Kidney (tissue), 14 donors: ENCODE results near the gene DDIT3. TPM values are rescaled to one million over a fixed set of nuclear protein-coding genes. Genes with fewer than 3 reads are reported as not detected.

Experiments used
- DNase-seq, 5 donors: peaks; one replicate each; pipeline ENCODE4 v3.0.0-alpha.2; 2013 to 2020
- FAIRE-seq: peaks from 2 replicates; lab custom pipeline; 2012; peaks lifted over from hg19 to GRCh38; lab: Jason Lieb, UNC
- H3K27ac ChIP-seq, 2 donors: one replicate each; pipeline ENCODE4 v1.7.0; 2013; ENCODE audit warnings: low read depth in 2 of 2, low read length in 2 of 2, inconsistent platforms in 1 of 2
- H3K27me3 ChIP-seq: one replicate; pipeline ENCODE4 v1.7.1; 2013; ENCODE audit warnings: low read length, inconsistent platforms; ENCODE audit not compliant: control insufficient read depth, insufficient read depth
- H3K36me3 ChIP-seq, 3 donors: one replicate each; pipeline versions ENCODE4 v1.7.0 to v1.7.1; 2013; ENCODE audit warnings: low read length in 3 of 3, control low read depth in 1 of 3, inconsistent platforms in 1 of 3; ENCODE audit not compliant: insufficient read depth in 3 of 3, control insufficient read depth in 2 of 3
- H3K4me1 ChIP-seq, 3 donors: one replicate each; pipeline versions ENCODE4 v1.7.0 to v1.7.1; 2013; ENCODE audit warnings: low read length in 3 of 3, inconsistent platforms in 1 of 3, low read depth in 1 of 3; ENCODE audit not compliant: control insufficient read depth in 2 of 3, insufficient read depth in 2 of 3
- H3K4me3 ChIP-seq, 3 donors: one replicate each; pipeline versions ENCODE4 v1.7.0 to v1.8.1; 2013; ENCODE audit warnings: low read length in 3 of 3, control low read depth in 1 of 3, inconsistent platforms in 1 of 3
- H3K9ac ChIP-seq, 3 donors: one replicate each; pipeline versions ENCODE4 v1.7.0 to v1.7.1; 2013; ENCODE audit warnings: low read length in 3 of 3, control low read depth in 1 of 3, inconsistent platforms in 1 of 3
- H3K9me3 ChIP-seq, 3 donors: one replicate each; pipeline versions ENCODE4 v1.7.0 to v1.7.1; 2013; ENCODE audit warnings: low read length in 3 of 3, control low read depth in 1 of 3, inconsistent platforms in 1 of 3; ENCODE audit not compliant: control insufficient read depth in 2 of 3, insufficient read depth in 1 of 3
- CTCF ChIP-seq: IDR thresholded peaks from 3 replicates; pipeline ENCODE4 v1.5.1; 2012; ENCODE audit warnings: mild to moderate bottlenecking, moderate library complexity, borderline replicate concordance; ENCODE audit not compliant: insufficient read depth; ENCODE audit errors: extremely low read depth
- intact Hi-C: fragments of 100-400 bp; cut with DNase I; formaldehyde crosslinking; loops from one replicate; pipeline ENCODE4 v1.11.1; 2022
- polyA plus RNA-seq: library from polyadenylated mRNA; stranded (reverse); fragments of 350-450 nt; fragmentation: Illumina TruSeq; extraction: RNeasy Lipid Tissue Mini Kit (QIAGEN cat#74804); gene quantifications from one replicate; pipeline ENCODE4 v1.2.3, GENCODE V29; 2014; ENCODE audit warnings: low read depth, low replicate concordance; ENCODE audit not compliant: insufficient read depth
- total RNA-seq: library from RNA; stranded (reverse); fragmentation: NEBNext Ultra II Directional; extraction: Animal tissue kit (Norgen Biotek cat#: 25700); gene quantifications from one replicate; pipeline ENCODE4 v1.2.1, GENCODE V29; 2021
- donor health status: control.
- donor health status: control.
- donor health status: control.
- donor health status: control.
- donor health status: control.
- donor health status: DM: yes; HTN: yes; CAD: no.
- donor health status: Normal renal cell carcinoma (clear cell type).

The DDIT3 gene
- total and polyA plus RNA-seq, 2 donors from 2014 or later, result 34.1 to 83.1 TPM

GRCh38 chr12:57528176-57528575 is 7.9 kb upstream of the DDIT3 start:
- FAIRE-seq (no peak), DNase-seq (no peak)
- H3K27ac ChIP-seq, result no peak overlapping the region
- peaks cover 0 to 16% (median 11%) of the 10 kb centered on the region in 3 donors for H3K4me1 ChIP-seq
- intact Hi-C loops, result no loop called here
- no peak for TF ChIP-seq CTCF
- H3K9ac ChIP-seq, result no peak overlapping the region
- no peaks in the 10 kb centered on the region for H3K27me3 ChIP-seq
- peaks cover 14 to 66% (median 27%) of the 10 kb centered on the region in 3 donors for H3K36me3 ChIP-seq
- H3K9me3 ChIP-seq, result no peaks in the 10 kb centered on the region
- no peak overlapping the region for H3K4me3 ChIP-seq

- peaks cover under 1 to 17% (median 12%) of the 10 kb centered on the region in 3 donors for H3K4me1 ChIP-seq
- no peak overlapping the region for H3K4me3 ChIP-seq
- no peaks in the 10 kb centered on the region for H3K9me3 ChIP-seq
- intact Hi-C loops, result no loop called here
- FAIRE-seq, result no peak
- H3K27ac ChIP-seq, result no peak overlapping the region
- H3K9ac ChIP-seq, result no peak overlapping the region
- no peak for DNase-seq
- no peaks in the 10 kb centered on the region for H3K27me3 ChIP-seq
- no peak for TF ChIP-seq CTCF
- peaks cover 7 to 57% (median 19%) of the 10 kb centered on the region in 3 donors for H3K36me3 ChIP-seq
These were observed 6.9 kb upstream of the DDIT3 start for GRCh38 chr12:57527184-57527583.

GRCh38 chr12:57526477-57527126 is 6.3 kb upstream of the DDIT3 start:
- no peak for DNase-seq
- Histone ChIP-seq H3K4me1 (peaks cover 3 to 21% (median 17%) of the 10 kb centered on the region in 3 donors), H3K9ac (no peak overlapping the region), H3K36me3 (peaks cover 2 to 51% (median 13%) of the 10 kb centered on the region in 3 donors), H3K9me3 (no peaks in the 10 kb centered on the region), H3K4me3 (no peak overlapping the region), H3K27ac (no peak overlapping the region), H3K27me3 (no peaks in the 10 kb centered on the region)
- no peak for FAIRE-seq
- intact Hi-C loops, result no loop called here
- TF ChIP-seq CTCF, result no peak
